H1 (cell line): ENCODE results near the gene PARS2. TPM values are rescaled to one million over a fixed set of nuclear protein-coding genes. Genes with fewer than 3 reads are reported as not detected.

Experiments used
- CTCF ChIA-PET: fragments of 300-600 bp; sonication (Branson Sonifier 250); formaldehyde crosslinking; loops from one replicate; lab custom pipeline; 2021; ENCODE audit not compliant: partially characterized antibody; lab: Charles Lee
- POLR2A ChIA-PET: fragments of 300-600 bp; sonication (Branson Sonifier 250); formaldehyde crosslinking; loops from one replicate; lab custom pipeline; 2021; ENCODE audit warnings: inconsistent platforms; ENCODE audit not compliant: partially characterized antibody; lab: Charles Lee
- DNase-seq, 2 experiments: peaks; one replicate each; pipeline versions ENCODE4 v3.0.0 to v3.0.0-alpha.2; 2010 to 2022; ENCODE audit warnings: low spot score in 2 of 2, low read depth in 1 of 2, mixed read lengths in 1 of 2
- FAIRE-seq: peaks from 2 replicates; lab custom pipeline; 2011; peaks lifted over from hg19 to GRCh38; lab: Jason Lieb, UNC
- H2AFZ ChIP-seq: 2 replicates; pipeline ENCODE4 v1.8.1; 2012; ENCODE audit warnings: low read length, inconsistent platforms
- H2AK5ac ChIP-seq: 2 replicates; pipeline ENCODE4 v1.6.1; 2013; ENCODE audit warnings: low read depth, low read length
- H2BK120ac ChIP-seq: replicated peaks from 2 replicates; pipeline ENCODE3; 2013; ENCODE audit warnings: low read depth, low read length, inconsistent platforms
- H2BK12ac ChIP-seq: 2 replicates; pipeline ENCODE4 v1.6.1; 2013; ENCODE audit warnings: low read depth, low read length
- H2BK15ac ChIP-seq: 2 replicates; pipeline ENCODE4 v1.6.1; 2013; ENCODE audit warnings: low read length
- H2BK20ac ChIP-seq: 2 replicates; pipeline ENCODE4 v1.6.1; 2013; ENCODE audit warnings: low read length
- H2BK5ac ChIP-seq: 2 replicates; pipeline ENCODE4 v1.6.1; 2013; ENCODE audit warnings: low read depth, low read length
- H3K14ac ChIP-seq: 2 replicates; pipeline ENCODE4 v1.6.1; 2013; ENCODE audit warnings: inconsistent platforms; ENCODE audit not compliant: insufficient read length
- H3K18ac ChIP-seq: 2 replicates; pipeline ENCODE4 v1.6.1; 2013; ENCODE audit warnings: low read length; ENCODE audit errors: extremely low read depth
- H3K23ac ChIP-seq: 2 replicates; pipeline ENCODE4 v1.6.1; 2013; ENCODE audit warnings: inconsistent platforms; ENCODE audit not compliant: insufficient read length
- H3K23me2 ChIP-seq: 2 replicates; pipeline ENCODE4 v1.6.1; 2013; ENCODE audit warnings: low read depth, low read length
- H3K27ac ChIP-seq: 2 replicates; pipeline ENCODE4 v1.6.1; 2011; ENCODE audit warnings: low read depth, low read length, inconsistent platforms
- H3K27me3 ChIP-seq, 4 experiments: replicated peaks in 1 of 4; 1 replicate in 1 of 4; 2 replicates in 3 of 4; pipeline versions ENCODE4 v1.6.1 to v1.8.1; 2011 to 2013; ENCODE audit warnings: low read length in 3 of 4, mild to moderate bottlenecking in 3 of 4, inconsistent platforms in 2 of 4, mixed read lengths in 2 of 4, moderate library complexity in 1 of 4; ENCODE audit not compliant: control insufficient read depth in 3 of 4, insufficient read depth in 3 of 4; ENCODE audit errors: extremely low read depth in 1 of 4
- H3K36me3 ChIP-seq, 4 experiments: 2 replicates each; pipeline versions ENCODE4 v1.6.1 to v1.8.1; 2011 to 2013; ENCODE audit warnings: mild to moderate bottlenecking in 4 of 4, low read length in 3 of 4, moderate library complexity in 2 of 4, control low read depth in 1 of 4, inconsistent platforms in 1 of 4; ENCODE audit not compliant: insufficient read depth in 4 of 4, control insufficient read depth in 2 of 4
- H3K4ac ChIP-seq: replicated peaks from 2 replicates; pipeline ENCODE3; 2013; ENCODE audit warnings: low read length, low read depth, mixed read lengths, inconsistent platforms; ENCODE audit not compliant: insufficient read length
- H3K4me1 ChIP-seq, 4 experiments: replicated peaks in 1 of 4; 1 replicate in 1 of 4; 2 replicates in 3 of 4; pipeline versions ENCODE4 v1.6.1 to v1.8.1; 2011 to 2013; ENCODE audit warnings: low read length in 3 of 4, inconsistent platforms in 2 of 4, mixed read lengths in 1 of 4; ENCODE audit not compliant: insufficient read depth in 4 of 4, control insufficient read depth in 3 of 4
- H3K4me2 ChIP-seq, 2 experiments: 2 replicates each; pipeline versions ENCODE4 v1.6.1 to v1.8.1; 2011 to 2013; ENCODE audit warnings: low read depth in 2 of 2, low read length in 2 of 2, control low read depth in 1 of 2, inconsistent platforms in 1 of 2, mild to moderate bottlenecking in 1 of 2; ENCODE audit not compliant: insufficient read depth in 1 of 2
- H3K4me3 ChIP-seq, 4 experiments: fragments of 200-600, 300-600 bp in 1 of 4; sonication (generic), shearing (Covaris generic), sonication (Bioruptor Twin) in 1 of 4; 2 replicates each; pipeline versions ENCODE4 v1.5.1 to v1.8.1; 2011 to 2016; ENCODE audit warnings: low read length in 4 of 4, low read depth in 3 of 4, control low read depth in 2 of 4, inconsistent platforms in 2 of 4, mild to moderate bottlenecking in 2 of 4, mixed read lengths in 1 of 4, moderate library complexity in 1 of 4; ENCODE audit not compliant: insufficient read depth in 2 of 4; ENCODE audit errors: extremely low read depth in 1 of 4
- H3K56ac ChIP-seq: replicated peaks from 2 replicates; pipeline ENCODE3; 2013; ENCODE audit warnings: low read depth, mild to moderate bottlenecking, mixed read lengths, low read length, inconsistent platforms; ENCODE audit not compliant: insufficient read length
- H3K79me1 ChIP-seq: 2 replicates; pipeline ENCODE4 v1.6.1; 2013; ENCODE audit warnings: low read depth, low read length, control low read depth
- H3K79me2 ChIP-seq, 2 experiments: 2 replicates each; pipeline versions ENCODE4 v1.6.1 to v1.8.1; 2012 to 2013; ENCODE audit warnings: low read length in 2 of 2, mild to moderate bottlenecking in 2 of 2, inconsistent platforms in 1 of 2; ENCODE audit not compliant: insufficient read depth in 2 of 2, control insufficient read depth in 1 of 2
- H3K9ac ChIP-seq, 4 experiments: replicated peaks in 1 of 4; 1 replicate in 1 of 4; 2 replicates in 3 of 4; pipeline versions ENCODE4 v1.6.1 to v1.8.1; 2011 to 2013; ENCODE audit warnings: low read depth in 3 of 4, low read length in 3 of 4, control low read depth in 2 of 4, mild to moderate bottlenecking in 2 of 4, moderate library complexity in 2 of 4, inconsistent platforms in 1 of 4; ENCODE audit errors: extremely low read depth in 1 of 4
- H3K9me3 ChIP-seq, 2 experiments: 2 replicates each; pipeline versions ENCODE4 v1.6.1 to v1.8.1; 2012 to 2013; ENCODE audit warnings: mild to moderate bottlenecking in 2 of 2, moderate library complexity in 2 of 2, control low read depth in 1 of 2, inconsistent platforms in 1 of 2, low read depth in 1 of 2, low read length in 1 of 2, mixed read lengths in 1 of 2; ENCODE audit not compliant: insufficient read depth in 2 of 2
- H4K20me1 ChIP-seq, 2 experiments: replicated peaks in 1 of 2; 2 replicates each; pipeline versions ENCODE3 to v1.8.1; 2011 to 2013; ENCODE audit warnings: inconsistent platforms in 2 of 2, low read length in 2 of 2, mild to moderate bottlenecking in 1 of 2; ENCODE audit not compliant: insufficient read depth in 2 of 2, control insufficient read depth in 1 of 2
- H4K5ac ChIP-seq: 2 replicates; pipeline ENCODE4 v1.6.1; 2013; ENCODE audit warnings: low read length, low read depth, mixed read lengths, inconsistent platforms; ENCODE audit not compliant: insufficient read length
- H4K8ac ChIP-seq: 2 replicates; pipeline ENCODE4 v1.8.0; 2013; ENCODE audit warnings: mild to moderate bottlenecking, moderate library complexity, low read length, inconsistent platforms; ENCODE audit not compliant: insufficient read depth; ENCODE audit errors: extremely low read depth
- H4K91ac ChIP-seq: replicated peaks from 2 replicates; pipeline ENCODE3; 2013; ENCODE audit warnings: low read length, mixed read lengths, inconsistent platforms; ENCODE audit not compliant: insufficient read length
- EZH2 ChIP-seq: fragments of 200-600 bp; sonication (generic); IDR thresholded peaks from 2 replicates; pipeline ENCODE4 v1.7.1; 2012; ENCODE audit warnings: low read depth, mild to moderate bottlenecking, moderate library complexity, low read length, inconsistent platforms; ENCODE audit not compliant: severe bottlenecking
- HDAC2 ChIP-seq, 2 experiments: fragments of 300-600 bp in 1 of 2; sonication (generic) in 1 of 2; IDR thresholded peaks; 2 replicates each; pipeline ENCODE4 v1.6.1; 2011 to 2012; ENCODE audit warnings: low read depth in 2 of 2, low read length in 2 of 2, mild to moderate bottlenecking in 2 of 2, moderate library complexity in 2 of 2, borderline replicate concordance in 1 of 2, inconsistent platforms in 1 of 2
- JUND ChIP-seq: IDR thresholded peaks from 2 replicates; pipeline ENCODE4 v1.6.1; 2011; ENCODE audit warnings: mild to moderate bottlenecking, improper control_type of control experiment, low read length
- KDM4A ChIP-seq: IDR thresholded peaks from one replicate; pipeline ENCODE4 v1.7.1; 2012; ENCODE audit warnings: low read depth, mild to moderate bottlenecking, moderate library complexity, low read length, inconsistent platforms; ENCODE audit not compliant: severe bottlenecking
- PHF8 ChIP-seq: fragments of 200-600 bp; sonication (generic); conservative IDR thresholded peaks from 2 replicates; pipeline ENCODE4 v1.7.1; 2012; ENCODE audit warnings: low read depth, mild to moderate bottlenecking, inconsistent platforms, low read length, moderate library complexity
- POLR2A ChIP-seq, 2 experiments: IDR thresholded peaks; 1 replicate in 1 of 2; 2 replicates in 1 of 2; pipeline ENCODE4 v1.6.1; 2011; ENCODE audit warnings: low read depth in 2 of 2, low read length in 2 of 2, mild to moderate bottlenecking in 2 of 2; ENCODE audit errors: control extremely low read depth in 1 of 2
- YY1 ChIP-seq: IDR thresholded peaks from 2 replicates; pipeline ENCODE4 v1.6.1; 2011; ENCODE audit warnings: low read depth, mild to moderate bottlenecking, low read length
- ZNF274 ChIP-seq: IDR thresholded peaks from 2 replicates; pipeline ENCODE4 v1.7.0; 2012; ENCODE audit warnings: low read length, borderline replicate concordance; ENCODE audit errors: extremely low read depth
- WGBS, 2 experiments: shearing (Covaris generic) in 1 of 2; methylation state at CpG; one replicate each; pipeline versions ENCODE4 v1.1.6 to v1.1.7; 2013 to 2015; ENCODE audit warnings: low lambda C conversion rate in 2 of 2, mixed read lengths in 2 of 2, inconsistent platforms in 1 of 2, low coverage in 1 of 2, missing lambda C conversion rate in 1 of 2; ENCODE audit not compliant: insufficient replicate concordance in 2 of 2, insufficient coverage in 1 of 2, insufficient read length in 1 of 2; ENCODE audit errors: extremely low coverage in 1 of 2, missing lambda C conversion rate in 1 of 2; 5-methylcytosine and 5-hydroxymethylcytosine counted together
- polyA plus RNA-seq, 7 experiments: library from polyadenylated mRNA; depleted of rRNA in 3 of 7; stranded (reverse) in 5 of 7; unstranded in 2 of 7; fragments of >200 nt in 5 of 7; fragments of 200-250 nt in 2 of 7; gene quantifications; 1 replicate in 5 of 7; 2 replicates in 1 of 7; 4 replicates in 1 of 7; pipeline versions ENCODE4 v1.2.1 to v1.2.3, GENCODE V29; 2011 to 2013; ENCODE audit warnings: missing spikeins in 2 of 7, mixed read lengths in 2 of 7
- total RNA-seq: library from RNA; stranded (reverse); fragmentation: NEBNext Ultra II Directional; extraction: Animal tissue kit (Norgen Biotek cat#: 25700); gene quantifications from 2 replicates; pipeline ENCODE4 v1.2.1, GENCODE V29; 2021

PARS2 gene
- total and polyA plus RNA-seq, 2 of the 8 experiments (the other 6 are each of a cell fraction or from before 2014, with no cell fraction given): 8.9 to 10.0 TPM

- Histone ChIP-seq H3K23ac (no peak overlapping the region), H3K27me3 (peaks cover 5 to 23% (median 16%) of the 10 kb centered on the region in 4 experiments; a peak in 6 of 7 replicates), H3K27ac (no peak overlapping the region), H3K9ac (no peak overlapping the region), H2BK5ac (no peak overlapping the region), H3K4me2 (no peak overlapping the region), H3K18ac (no peak overlapping the region), H3K4me1 (peaks cover 0 to 8% (median under 1%) of the 10 kb centered on the region in 4 experiments; a peak in 3 of 7 replicates), H2AK5ac (no peak overlapping the region), H3K9me3 (no peaks in the 10 kb centered on the region), H3K36me3 (no peaks in the 10 kb centered on the region), H2BK20ac (no peak overlapping the region), H3K23me2 (peaks cover 3% of the 10 kb centered on the region; the same call in 1 of the 2 replicates), H3K79me1 (no peaks in the 10 kb centered on the region), H2BK15ac (no peak overlapping the region), H4K20me1 (no peaks in the 10 kb centered on the region), H2BK120ac (no peak overlapping the region), H2BK12ac (no peak overlapping the region), H2AFZ (no peak overlapping the region), H3K4ac (no peak overlapping the region), H3K56ac (no peak overlapping the region), H3K4me3 (no peak overlapping the region), H3K14ac (no peak overlapping the region), H4K5ac (no peak overlapping the region), H4K8ac (no peak overlapping the region), H3K79me2 (no peaks in the 10 kb centered on the region), H4K91ac (no peak overlapping the region)
- 79% methylated on average over 4 of the region's 4 CpGs; no CpG with 5 or more reads in 1 of the 2 experiments for WGBS, 2 experiments
- no peak for FAIRE-seq
- POLR2A ChIA-PET: no interaction called here
- TF ChIP-seq PHF8 (no peak), POLR2A (IDR thresholded peaks at IDR 0.05; ENCODE audit: control extremely low read depth in 1 of 2, low read depth in 2 of 2, low read length in 2 of 2) (no peak), JUND (no peak), YY1 (no peak), HDAC2 (IDR thresholded peaks at IDR 0.05; ENCODE audit: borderline replicate concordance in 1 of 2, low read depth in 2 of 2, low read length in 2 of 2) (no peak), ZNF274 (no peak), EZH2 (no peak), KDM4A (no peak)
- no peak for DNase-seq
- CTCF ChIA-PET: interaction anchor here (0.9 to 5.4 kb wide), 5 partner anchors 9 to 540 kb away, joined by 3 to 80 read pairs (median 3); no protein-coding TSS in a partner anchor
These were observed 39.6 kb upstream of the PARS2 start for GRCh38 chr1:54803761-54804470.
